Activated CD4-positive, CD25-positive, alpha-beta regulatory T cell treated with anti-CD3 and anti-CD28 coated beads, Interleukin-2, amount 50 U/mL, for 16 hours (primary cell): ENCODE data around the gene MRO.
"Not testable (repeated sequence)": the region's sequence is repeated elsewhere in the genome, so short reads cannot be mapped to it uniquely, and the experiment has no call there.

Experiments
- DNase-seq: peaks from one replicate; pipeline ENCODE4 v3.0.0-alpha.2; 2020; ENCODE audit warnings: low read depth, low spot score

MRO gene

GRCh38 chr18:50791599-50792438, 28.0 kb downstream of the MRO start:
- DNase-seq: no peak

GRCh38 chr18:50790948-50791347, 28.9 kb downstream of the MRO start:
- no peak for DNase-seq

DNA sequence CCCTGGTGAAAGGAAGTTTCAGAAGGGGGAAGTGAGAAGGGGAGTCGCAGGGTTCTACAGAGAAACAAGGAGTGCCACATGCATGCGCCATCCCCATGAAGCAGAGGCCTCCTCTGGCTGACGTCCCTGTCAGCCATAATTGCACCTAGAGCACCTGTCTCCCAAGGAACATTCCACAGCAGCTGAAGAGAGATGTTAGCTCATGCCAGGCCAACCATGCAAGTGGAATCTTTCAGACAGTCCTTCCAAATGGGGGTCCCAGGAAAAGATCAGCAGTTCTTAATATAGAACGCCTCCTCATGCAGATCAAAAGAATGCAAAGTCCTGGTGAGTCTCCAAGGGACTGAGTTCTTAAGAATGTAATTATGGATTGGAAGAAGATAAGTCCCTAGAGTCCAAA, 29.6 kb downstream of the MRO start:
- DNase-seq: no peak

- no peak for DNase-seq
Observed at GRCh38 chr18:50788284-50788683, 31.5 kb downstream of the MRO start.

DNA sequence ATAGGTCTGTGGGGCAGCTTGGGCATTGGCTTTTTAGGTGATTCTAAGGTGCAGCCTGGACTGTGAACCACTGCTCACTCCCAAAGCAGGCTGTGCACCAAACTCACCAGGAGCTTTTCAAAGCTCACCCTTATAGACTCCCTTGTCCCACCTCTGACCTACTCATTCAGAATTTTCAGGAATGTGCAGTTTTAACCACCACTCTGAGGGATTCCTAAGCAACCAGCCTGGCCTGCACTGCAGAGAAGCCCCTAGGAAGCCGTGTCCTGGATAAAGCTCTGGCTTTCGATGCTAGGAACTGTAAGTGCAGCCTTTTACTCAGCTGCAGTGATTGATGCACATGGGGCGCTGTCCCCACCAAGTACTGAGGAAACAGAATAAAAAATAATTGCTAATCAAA, 33.0 kb downstream of the MRO start:
- no peak for DNase-seq

DNA sequence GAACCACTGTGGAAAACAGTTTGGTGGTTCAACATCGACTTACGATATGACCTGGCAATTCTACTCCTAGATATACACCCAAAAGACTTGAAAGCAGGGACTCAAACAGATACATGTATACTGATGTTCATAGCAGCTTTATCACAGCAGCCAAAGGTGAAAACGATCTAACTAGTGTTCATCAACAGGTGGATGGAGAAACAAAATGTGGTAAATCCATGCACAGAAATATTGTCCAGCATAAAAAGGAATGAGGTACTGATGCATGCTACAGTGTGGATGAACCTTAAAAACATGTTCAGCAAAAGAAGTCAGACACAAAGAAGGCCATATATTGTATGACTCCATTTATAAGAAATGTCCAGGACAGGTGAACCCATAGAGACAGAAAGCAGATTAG, 36.3 kb downstream of the MRO start:
- no peak for DNase-seq

DNA sequence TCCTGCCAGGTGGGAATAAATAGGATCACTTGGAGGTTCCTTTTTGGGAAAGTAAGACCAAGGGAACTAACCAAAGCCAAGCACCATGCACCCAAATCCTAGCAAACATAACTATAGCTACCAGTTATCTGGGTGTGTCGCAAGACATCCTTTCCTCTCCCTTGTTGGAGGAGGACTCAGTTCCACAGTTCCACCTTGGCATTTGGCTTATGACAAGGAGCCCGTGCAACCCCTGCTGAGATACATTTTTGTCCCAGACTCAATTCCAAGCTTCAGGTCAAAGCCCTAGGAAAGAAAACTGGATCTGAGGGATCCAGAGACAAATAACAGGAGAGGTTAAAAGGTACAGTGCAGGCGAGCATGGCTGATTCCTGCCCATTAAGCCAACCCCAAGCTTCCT, 40.8 kb downstream of the MRO start:
- DNase-seq: not testable (repeated sequence)

GRCh38 chr18:50776383-50776782, 43.4 kb downstream of the MRO start:
- no peak for DNase-seq

- DNase-seq: no peak
Observed at GRCh38 chr18:50775726-50776125, 44.1 kb downstream of the MRO start.

- no peak for DNase-seq
Observed at GRCh38 chr18:50775207-50775606, 44.6 kb downstream of the MRO start.

DNA sequence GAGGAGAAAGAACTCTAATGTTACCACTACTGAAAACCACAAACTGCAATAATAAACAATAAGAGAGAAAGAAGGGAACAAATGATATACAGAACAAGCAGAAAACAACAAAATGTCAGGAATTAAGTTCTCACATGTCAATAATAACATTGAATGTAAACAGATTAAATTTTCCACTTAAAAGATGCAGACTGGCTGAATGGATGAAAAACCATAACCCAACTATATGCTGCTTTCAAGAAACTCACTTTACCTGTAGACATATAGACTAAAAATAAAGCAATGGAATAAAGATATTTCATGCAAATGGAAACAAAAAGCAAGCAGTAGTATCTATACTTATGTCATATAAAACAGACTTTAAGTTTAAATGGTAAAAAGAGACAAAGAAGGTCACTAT, 50.4 kb downstream of the MRO start:
- no peak for DNase-seq

- no peak for DNase-seq
Observed at GRCh38 chr18:50757358-50757757, 62.5 kb downstream of the MRO start.

- DNase-seq: no peak
Observed at GRCh38 chr18:50754297-50754696, 65.5 kb downstream of the MRO start.

- no peak for DNase-seq
Observed at GRCh38 chr18:50753311-50753710, 66.5 kb downstream of the MRO start.

- no peak for DNase-seq
Observed at GRCh38 chr18:50751947-50752346, 67.9 kb downstream of the MRO start.

DNA sequence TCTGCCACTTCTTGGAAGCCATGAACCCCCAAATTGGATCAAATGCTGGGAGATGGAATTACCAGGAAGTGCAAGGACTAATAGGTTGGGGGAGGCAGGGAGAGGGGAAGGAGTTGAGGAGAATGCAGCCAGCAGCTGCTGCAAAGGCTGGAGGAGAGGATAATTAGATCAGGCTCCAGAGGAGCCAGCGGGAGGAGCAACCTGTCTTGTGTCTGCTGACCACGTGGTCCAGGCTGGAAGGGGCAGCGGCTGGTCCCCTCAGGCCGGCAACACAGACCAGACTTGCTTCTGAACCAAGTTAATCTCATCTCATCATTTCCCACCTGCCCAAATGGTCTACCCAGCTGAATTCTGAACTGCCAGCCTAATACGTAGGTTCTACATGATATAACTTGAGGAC, 68.3 kb downstream of the MRO start:
- no peak for DNase-seq

DNA sequence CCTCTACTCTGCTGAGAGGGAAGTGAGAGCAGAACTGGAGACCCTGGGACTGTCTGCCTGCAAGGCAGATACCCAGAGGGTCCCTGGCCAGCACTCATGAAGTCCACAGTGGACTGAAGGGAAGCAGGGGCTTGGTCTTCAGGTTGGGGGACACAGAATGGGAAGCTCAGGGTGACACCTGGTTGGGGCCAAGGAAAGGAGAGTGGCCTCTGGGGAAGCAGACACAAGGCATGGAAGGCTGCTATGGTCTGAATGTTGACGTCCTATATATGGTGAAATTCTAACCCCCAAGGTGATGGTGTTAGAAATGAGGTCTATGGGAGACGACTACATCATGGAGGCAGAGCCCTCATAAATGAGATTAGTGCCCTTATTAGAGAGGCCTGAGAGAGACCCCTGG, 69.3 kb downstream of the MRO start:
- no peak for DNase-seq

GRCh38 chr18:50749945-50750344, 69.9 kb downstream of the MRO start:
- no peak for DNase-seq

- no peak for DNase-seq
Observed at GRCh38 chr18:50749421-50749820, 70.4 kb downstream of the MRO start.

DNA sequence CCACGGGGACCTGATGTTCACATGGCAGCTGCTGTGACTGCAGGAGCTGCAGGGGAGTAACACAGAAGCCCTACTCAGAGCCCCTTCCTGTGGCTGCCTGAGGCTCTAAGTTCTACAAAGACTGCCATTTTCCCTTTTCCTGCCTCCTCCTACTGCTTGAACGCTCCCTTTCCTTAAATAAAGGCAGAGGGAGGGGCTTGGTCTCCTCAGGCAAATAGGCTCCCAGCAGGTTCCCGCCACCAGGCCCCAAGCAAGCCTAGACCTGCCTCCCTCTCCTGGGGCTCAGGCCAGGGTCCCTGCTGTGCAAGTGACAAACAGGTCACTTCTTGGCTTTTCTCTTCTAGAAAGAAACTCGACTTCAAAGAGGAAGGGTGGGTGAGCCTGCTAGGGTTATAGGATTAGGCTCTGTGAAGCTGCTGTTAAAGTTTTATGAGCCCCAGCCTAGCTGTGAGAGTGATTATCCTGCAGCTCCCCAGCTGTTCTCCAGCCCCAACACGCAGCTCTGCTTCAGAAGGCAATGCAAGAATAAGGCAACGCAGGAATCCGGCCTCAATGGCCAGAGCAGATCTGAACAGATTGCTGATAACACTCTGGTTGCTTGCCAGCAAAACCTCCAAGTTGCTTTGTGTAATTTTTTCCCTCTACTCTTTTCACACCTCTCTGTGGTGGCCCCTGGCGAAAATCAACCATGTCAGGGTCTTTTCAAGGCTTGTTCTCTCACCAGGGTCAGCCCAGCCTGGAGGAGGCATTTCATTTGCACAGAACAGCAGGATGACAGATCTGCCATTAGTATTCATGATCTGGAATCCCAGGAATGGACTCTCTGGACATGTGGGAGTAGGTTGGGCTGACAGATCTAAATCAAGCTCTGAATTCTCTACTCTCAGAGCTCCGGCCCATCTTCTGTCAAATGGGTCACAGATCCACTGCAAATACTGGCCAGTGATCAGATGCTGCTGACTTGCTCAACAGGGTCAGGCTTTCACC, 71.3 kb downstream of the MRO start:
- no peak for DNase-seq

GRCh38 chr18:50747849-50748242, 72.0 kb downstream of the MRO start:
- no peak for DNase-seq

DNA sequence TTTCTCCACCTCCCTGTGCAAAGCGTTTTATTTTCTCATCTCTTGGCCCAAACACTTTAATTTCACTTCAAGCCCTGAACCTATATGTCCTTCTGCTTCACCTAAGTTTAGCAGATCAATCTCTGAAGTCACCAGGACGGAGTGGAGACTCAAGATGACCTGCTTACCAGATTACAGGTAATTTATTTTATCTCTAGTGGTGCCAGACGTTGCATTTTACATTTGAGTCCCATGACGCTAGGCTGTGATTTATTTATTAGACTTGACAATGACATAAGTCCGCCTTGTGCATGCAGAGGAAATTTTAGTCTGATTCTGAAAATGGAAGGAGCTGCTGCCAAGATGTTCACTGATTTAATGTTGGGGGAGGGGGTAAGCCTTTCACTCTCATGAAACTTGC, 73.9 kb downstream of the MRO start:
- no peak for DNase-seq
